Prostate gland (tissue), 2 donors: Measurements from ENCODE around the gene OR51D1.

Experiments
- CTCF ChIP-seq, 4 experiments: fragments of 200-600 bp in 2 of 4; fragments of 450-650 bp in 2 of 4; sonication (generic) in 2 of 4; IDR thresholded peaks; 1 replicate in 3 of 4; 2 replicates in 1 of 4; pipeline ENCODE4 v1.5.1; 2016 to 2019; ENCODE audit warnings: antibody characterized with exemption in 4 of 4, mild to moderate bottlenecking in 2 of 4, moderate library complexity in 2 of 4
- POLR2AphosphoS5 ChIP-seq: sonication (generic); formaldehyde crosslinking; IDR thresholded peaks from one replicate; pipeline ENCODE4 v1.6.1; 2017; ENCODE audit warnings: antibody characterized with exemption

DNA sequence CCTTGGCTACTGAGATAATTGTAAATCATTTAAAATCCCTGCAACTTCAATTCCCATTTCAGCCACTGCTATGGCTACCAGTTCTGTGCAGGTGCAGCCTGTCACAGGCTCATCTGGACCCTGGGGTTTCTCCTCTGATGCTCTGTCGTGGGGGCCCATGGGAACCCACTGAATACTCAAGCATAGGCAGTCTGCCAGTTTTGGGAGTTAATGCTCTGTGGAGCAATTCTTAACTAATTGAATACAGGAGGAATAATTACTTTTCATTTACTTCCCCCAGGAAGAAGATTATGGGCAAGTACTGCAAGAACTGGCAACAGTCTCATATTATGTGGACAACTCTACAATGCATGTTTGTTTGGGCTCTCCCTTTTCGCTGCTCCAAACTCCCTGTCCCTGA lies 34.5 kb downstream of the OR51D1 start:
- no peak for TF ChIP-seq POLR2AphosphoS5
- TF ChIP-seq CTCF (IDR thresholded peaks at IDR 0.05) = no peak
